Left lung (tissue), 10 donors: ENCODE data around the gene LMOD1. TPM values are rescaled to one million over a fixed set of nuclear protein-coding genes. Genes with fewer than 3 reads are reported as not detected.
"Not testable (repeated sequence)": the region's sequence is repeated elsewhere in the genome, so short reads cannot be mapped to it uniquely, and the experiment has no call there.

Source experiments
- ATAC-seq: fragments of 200-7000 bp; cut with Tn5 transposase; one replicate; pipeline ENCODE4 v1.9.1; 2020; ENCODE audit warnings: moderate library complexity
- DNase-seq, 4 donors: peaks; one replicate each; pipeline ENCODE4 v3.0.0-alpha.2; 2013 to 2020
- H3K27ac ChIP-seq, 2 donors: fragments of 200-600 bp; sonication (generic) in 1 of 2; one replicate each; pipeline versions ENCODE4 v1.5.0 to v1.8.0; 2020 to 2021
- H3K27me3 ChIP-seq, 2 donors: fragments of 200-600 bp; sonication (generic) in 1 of 2; one replicate each; pipeline versions ENCODE4 v1.5.0 to v1.8.0; 2020 to 2021
- H3K36me3 ChIP-seq, 2 donors: fragments of 200-600 bp; sonication (generic) in 1 of 2; one replicate each; pipeline versions ENCODE4 v1.5.0 to v1.8.0; 2020 to 2021
- H3K4me1 ChIP-seq, 2 donors: fragments of 200-600 bp; one replicate each; pipeline ENCODE4 v1.8.0; 2021
- H3K4me3 ChIP-seq, 2 donors: fragments of 200-600 bp; sonication (generic) in 1 of 2; one replicate each; pipeline versions ENCODE4 v1.5.0 to v1.8.0; 2020 to 2021; ENCODE audit warnings: mild to moderate bottlenecking in 1 of 2
- H3K9me3 ChIP-seq, 2 donors: fragments of 200-600 bp; sonication (generic) in 1 of 2; one replicate each; pipeline versions ENCODE4 v1.5.0 to v1.8.0; 2020 to 2021
- CTCF ChIP-seq, 2 donors: fragments of 200-600 bp; sonication (generic) in 1 of 2; IDR thresholded peaks; one replicate each; pipeline versions ENCODE4 v1.5.0 to v1.8.0; 2021; ENCODE audit warnings: antibody characterized with exemption in 2 of 2
- intact Hi-C, 2 donors: fragments of 100-400 bp; cut with DNase I; formaldehyde crosslinking; loops; one replicate each; pipeline versions ENCODE4 v1.11.2 to v1.14.2; 2022
- polyA plus RNA-seq, 6 donors: library from polyadenylated mRNA; unstranded; fragments of 120-200 nt; gene quantifications; one replicate each; pipeline ENCODE4 v1.2.1, GENCODE V29; 2013; ENCODE audit not compliant: insufficient read length in 6 of 6
- total RNA-seq, 2 donors: library from RNA; stranded (reverse); fragmentation: NEBNext Ultra II Directional; extraction: Animal tissue kit (Norgen Biotek cat#: 25700); gene quantifications; one replicate each; pipeline ENCODE4 v1.2.1, GENCODE V29; 2021
- donor health status: DM: no; HTN: yes; CAD: no.
- donor health status: DM: no; HTN: no; CAD: no.

LMOD1 gene
- total and polyA plus RNA-seq, 8 donors, result 3.3 to 20.8 (median 5.1) TPM

GRCh38 chr1:201903135-201903534 lies 43.2 kb downstream of the LMOD1 start:
- Histone ChIP-seq H3K9me3 (no peaks in the 10 kb centered on the region), H3K27ac (peak overlapping the region in 1 of 2 donors; percentile 72), H3K4me1 (no peaks in the 10 kb centered on the region), H3K36me3 (no peaks in the 10 kb centered on the region), H3K4me3 (no peak overlapping the region), H3K27me3 (no peaks in the 10 kb centered on the region)
- DNase-seq (no peak), ATAC-seq (no peak)
- intact Hi-C loops, result no loop called here
- no peak for TF ChIP-seq CTCF (IDR thresholded peaks at IDR 0.05)

- no peak overlapping the region for H3K4me3 ChIP-seq
- DNase-seq (no peak), ATAC-seq (no peak)
- H3K27me3 ChIP-seq, result no peaks in the 10 kb centered on the region
- peak overlapping the region in 1 of 2 donors; percentile 19 for H3K27ac ChIP-seq
- H3K36me3 ChIP-seq, result no peaks in the 10 kb centered on the region
- H3K9me3 ChIP-seq, result no peaks in the 10 kb centered on the region
- TF ChIP-seq CTCF (IDR thresholded peaks at IDR 0.05), result no peak
- H3K4me1 ChIP-seq, result no peaks in the 10 kb centered on the region
- intact Hi-C loops, result no loop called here
These were observed 44.1 kb downstream of the LMOD1 start for GRCh38 chr1:201902198-201902597.

GRCh38 chr1:201901036-201901435 lies 45.3 kb downstream of the LMOD1 start:
- H3K27me3 ChIP-seq, H3K36me3 ChIP-seq, intact Hi-C loops, ATAC-seq, H3K9me3 ChIP-seq, DNase-seq, H3K27ac ChIP-seq, H3K4me1 ChIP-seq, H3K4me3 ChIP-seq: not testable (repeated sequence)

- no peaks in the 10 kb centered on the region for H3K27me3 ChIP-seq
- H3K4me3 ChIP-seq, result no peak overlapping the region
- ATAC-seq (no peak), DNase-seq (no peak)
- intact Hi-C loops, result no loop called here
- no peaks in the 10 kb centered on the region for H3K9me3 ChIP-seq
- TF ChIP-seq CTCF (IDR thresholded peaks at IDR 0.05), result no peak
- peaks cover 4 to 5% of the 10 kb centered on the region in 2 donors for H3K4me1 ChIP-seq
- no peaks in the 10 kb centered on the region for H3K36me3 ChIP-seq
- H3K27ac ChIP-seq, result no peak overlapping the region
These were observed 45.9 kb downstream of the LMOD1 start for GRCh38 chr1:201900476-201900875.

GRCh38 chr1:201899683-201900429 lies 46.5 kb downstream of the LMOD1 start:
- Histone ChIP-seq H3K27me3 (no peaks in the 10 kb centered on the region), H3K4me3 (no peak overlapping the region), H3K27ac (no peak overlapping the region), H3K9me3 (no peaks in the 10 kb centered on the region), H3K36me3 (no peaks in the 10 kb centered on the region), H3K4me1 (peaks cover 4 to 5% of the 10 kb centered on the region in 2 donors)
- TF ChIP-seq CTCF (IDR thresholded peaks at IDR 0.05), result no peak
- intact Hi-C loops, result no loop called here
- ATAC-seq (no peak), DNase-seq (no peak)

- Histone ChIP-seq H3K9me3 (no peaks in the 10 kb centered on the region), H3K4me1 (peaks cover 4 to 5% of the 10 kb centered on the region in 2 donors), H3K4me3 (no peak overlapping the region), H3K27ac (no peak overlapping the region), H3K27me3 (no peaks in the 10 kb centered on the region), H3K36me3 (no peaks in the 10 kb centered on the region)
- peak; percentile 77 for ATAC-seq
- intact Hi-C loops, result no loop called here
- TF ChIP-seq CTCF (IDR thresholded peaks at IDR 0.05), result no peak
- DNase-seq, result peak in 2 of 4 donors; percentile 68 to 85
These were observed 47.4 kb downstream of the LMOD1 start for GRCh38 chr1:201898992-201899391.
